ENCODE results near the gene DNPH1. TPM values are rescaled to one million over a fixed set of nuclear protein-coding genes. Genes with fewer than 3 reads are reported as not detected.

The DNPH1 gene
- total RNA-seq, 1 donor from 2014 or later, result 39.1 TPM

- intact Hi-C loops (cut with DNase I), result no loop called here
- no peak for DNase-seq (ENCODE audit: low spot score in 2 of 2)
- Histone ChIP-seq H3K27me3 (no peaks in the 10 kb centered on the region), H3K4me3 (no peak overlapping the region), H3K4me1 (no peaks in the 10 kb centered on the region), H3K36me3 (no peaks in the 10 kb centered on the region), H3K9me3 (no peaks in the 10 kb centered on the region), H3K27ac (no peak overlapping the region)
- TF ChIP-seq, protein P1, sequence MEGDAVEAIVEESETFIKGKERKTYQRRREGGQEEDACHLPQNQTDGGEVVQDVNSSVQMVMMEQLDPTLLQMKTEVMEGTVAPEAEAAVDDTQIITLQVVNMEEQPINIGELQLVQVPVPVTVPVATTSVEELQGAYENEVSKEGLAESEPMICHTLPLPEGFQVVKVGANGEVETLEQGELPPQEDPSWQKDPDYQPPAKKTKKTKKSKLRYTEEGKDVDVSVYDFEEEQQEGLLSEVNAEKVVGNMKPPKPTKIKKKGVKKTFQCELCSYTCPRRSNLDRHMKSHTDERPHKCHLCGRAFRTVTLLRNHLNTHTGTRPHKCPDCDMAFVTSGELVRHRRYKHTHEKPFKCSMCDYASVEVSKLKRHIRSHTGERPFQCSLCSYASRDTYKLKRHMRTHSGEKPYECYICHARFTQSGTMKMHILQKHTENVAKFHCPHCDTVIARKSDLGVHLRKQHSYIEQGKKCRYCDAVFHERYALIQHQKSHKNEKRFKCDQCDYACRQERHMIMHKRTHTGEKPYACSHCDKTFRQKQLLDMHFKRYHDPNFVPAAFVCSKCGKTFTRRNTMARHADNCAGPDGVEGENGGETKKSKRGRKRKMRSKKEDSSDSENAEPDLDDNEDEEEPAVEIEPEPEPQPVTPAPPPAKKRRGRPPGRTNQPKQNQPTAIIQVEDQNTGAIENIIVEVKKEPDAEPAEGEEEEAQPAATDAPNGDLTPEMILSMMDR (IDR thresholded peaks at IDR 0.05), result no peak
Observed at GRCh38 chr6:43256670-43257366, 27.5 kb upstream of the DNPH1 start.

DNA sequence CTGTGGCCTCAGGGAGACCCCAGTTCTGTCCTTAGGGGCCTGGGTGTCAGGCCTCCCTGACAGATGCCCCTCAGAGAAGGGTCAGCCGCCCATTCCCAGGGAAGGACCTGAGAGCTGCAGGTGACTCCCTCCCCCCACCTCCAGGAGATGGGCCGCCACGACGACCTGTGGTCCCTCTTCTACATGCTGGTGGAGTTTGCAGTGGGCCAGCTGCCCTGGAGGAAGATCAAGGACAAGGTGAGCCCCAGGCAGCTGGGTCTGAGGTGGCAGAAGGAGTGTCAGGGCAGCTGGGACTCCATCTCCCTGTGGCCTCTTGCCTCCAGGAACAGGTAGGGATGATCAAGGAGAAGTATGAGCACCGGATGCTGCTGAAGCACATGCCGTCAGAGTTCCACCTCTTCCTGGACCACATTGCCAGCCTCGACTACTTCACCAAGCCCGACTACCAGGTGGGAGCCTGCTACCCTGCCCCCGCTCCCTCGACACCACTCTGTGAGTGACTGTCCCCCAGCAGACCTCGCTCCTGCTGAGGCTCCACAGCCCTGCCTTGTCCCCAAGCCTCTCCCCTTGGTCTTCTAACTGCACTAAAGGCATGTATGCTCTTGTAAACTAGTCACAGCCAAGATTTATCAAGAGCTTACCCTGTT is 26.2 kb upstream of the DNPH1 start:
- Histone ChIP-seq H3K4me3 (no peak overlapping the region), H3K27me3 (no peaks in the 10 kb centered on the region), H3K4me1 (no peaks in the 10 kb centered on the region), H3K36me3 (no peaks in the 10 kb centered on the region), H3K27ac (no peak overlapping the region), H3K9me3 (no peaks in the 10 kb centered on the region)
- TF ChIP-seq, protein P1 (IDR thresholded peaks at IDR 0.05), result no peak
- intact Hi-C loops (cut with DNase I), result no loop called here
- DNase-seq (ENCODE audit: low spot score in 2 of 2), result no peak

DNA sequence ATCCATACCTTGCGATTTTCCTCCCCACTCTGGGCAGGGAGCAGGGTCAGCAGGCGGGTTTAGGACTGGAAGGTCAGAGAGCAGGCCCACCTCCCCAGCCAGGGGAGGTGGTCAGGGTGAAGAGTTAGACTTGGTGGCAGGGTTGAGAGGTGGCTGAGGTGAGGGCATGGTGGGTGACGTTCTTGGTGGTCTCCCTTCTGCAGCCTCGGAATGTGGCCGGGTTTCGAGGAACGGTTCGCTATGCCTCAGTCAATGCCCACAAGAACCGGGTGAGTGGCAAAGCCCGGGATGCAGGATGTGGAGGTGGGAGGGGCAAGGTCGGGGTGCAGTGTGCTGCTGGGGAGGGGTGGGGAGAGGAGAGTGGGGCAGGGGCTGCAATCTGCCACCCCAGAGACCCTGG is 25.6 kb upstream of the DNPH1 start:
- no peaks in the 10 kb centered on the region for H3K4me1 ChIP-seq
- H3K36me3 ChIP-seq, result no peaks in the 10 kb centered on the region
- H3K4me3 ChIP-seq, result no peak overlapping the region
- TF ChIP-seq, protein P1 (IDR thresholded peaks at IDR 0.05), result no peak
- no peak for DNase-seq (ENCODE audit: low spot score in 2 of 2)
- intact Hi-C loops (cut with DNase I), result no loop called here
- H3K9me3 ChIP-seq, result no peaks in the 10 kb centered on the region
- no peaks in the 10 kb centered on the region for H3K27me3 ChIP-seq
- no peak overlapping the region for H3K27ac ChIP-seq

DNA sequence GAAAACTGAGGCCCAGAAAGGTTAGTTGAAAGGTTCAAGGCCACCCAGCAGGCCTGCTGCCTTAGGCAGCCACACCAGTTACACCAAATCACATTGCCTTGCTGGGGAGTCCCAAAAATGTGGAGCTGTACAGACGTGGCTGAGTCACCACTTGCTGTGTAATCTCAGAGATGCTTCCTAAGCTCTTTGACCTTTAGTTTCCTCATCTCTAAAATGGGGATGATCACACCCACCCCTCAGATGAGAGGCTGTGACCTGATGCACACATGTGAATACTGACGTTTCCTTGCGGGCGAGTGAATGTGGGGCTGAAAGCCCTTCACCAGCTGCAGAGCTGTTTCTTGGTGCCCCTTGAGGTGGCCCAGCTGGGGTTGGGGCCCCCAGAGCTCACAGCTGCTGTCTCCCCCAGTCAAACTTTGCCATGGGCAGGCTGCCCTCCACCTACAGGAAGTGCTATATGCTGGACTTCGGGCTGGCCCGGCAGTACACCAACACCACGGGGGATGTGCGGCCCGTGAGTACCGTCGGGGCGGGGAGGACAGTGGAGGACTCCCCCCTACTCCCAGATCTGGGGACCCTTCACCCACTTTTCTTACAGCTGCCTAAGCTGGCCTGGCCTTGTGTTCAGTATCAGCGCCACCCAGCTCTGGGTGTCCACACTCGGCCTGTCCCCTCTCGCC is 25.0 kb upstream of the DNPH1 start:
- Histone ChIP-seq H3K27me3 (no peaks in the 10 kb centered on the region), H3K36me3 (no peaks in the 10 kb centered on the region), H3K9me3 (no peaks in the 10 kb centered on the region), H3K4me1 (no peaks in the 10 kb centered on the region), H3K4me3 (no peak overlapping the region), H3K27ac (no peak overlapping the region)
- TF ChIP-seq, protein P1 (IDR thresholded peaks at IDR 0.05), result no peak
- intact Hi-C loops (cut with DNase I), result no loop called here
- DNase-seq (ENCODE audit: low spot score in 2 of 2), result no peak

- Histone ChIP-seq H3K9me3 (no peaks in the 10 kb centered on the region), H3K4me3 (no peak overlapping the region), H3K36me3 (no peaks in the 10 kb centered on the region), H3K27ac (no peak overlapping the region), H3K4me1 (no peaks in the 10 kb centered on the region), H3K27me3 (no peaks in the 10 kb centered on the region)
- TF ChIP-seq, protein P1 (IDR thresholded peaks at IDR 0.05), result no peak
- DNase-seq (ENCODE audit: low spot score in 2 of 2), result no peak
- intact Hi-C loops (cut with DNase I), result no loop called here
Observed at GRCh38 chr6:43253401-43253800, 24.1 kb upstream of the DNPH1 start.

Measured in ascending aorta (tissue), 2 donors.